KG1 (cell line): ENCODE data around the gene CAPZB.

Experiments
- DNase-seq: peaks from one replicate; lab custom pipeline; 2025; lab: John Stamatoyannopoulos, UW

The CAPZB gene

DNA sequence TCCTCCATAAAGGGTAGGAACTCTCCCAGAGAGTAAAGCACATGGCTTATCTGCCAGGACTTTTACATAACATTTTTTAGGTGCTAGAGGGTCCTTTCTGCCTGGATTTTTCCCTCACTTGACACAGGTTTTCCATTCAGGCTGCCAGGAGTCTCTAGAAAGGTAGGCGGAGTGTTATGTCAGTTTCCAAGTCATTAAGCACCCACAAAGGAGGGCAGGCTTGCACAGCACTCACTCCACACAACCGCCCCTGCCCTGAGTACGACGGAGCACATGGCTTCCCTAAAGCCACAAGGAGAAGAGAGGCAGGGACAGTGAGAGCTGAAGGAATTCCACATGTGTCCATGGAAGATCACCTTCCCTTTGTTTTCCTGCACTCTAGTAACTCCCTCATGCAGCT is 55.7 kb downstream of the CAPZB start:
- no peak for DNase-seq

DNA sequence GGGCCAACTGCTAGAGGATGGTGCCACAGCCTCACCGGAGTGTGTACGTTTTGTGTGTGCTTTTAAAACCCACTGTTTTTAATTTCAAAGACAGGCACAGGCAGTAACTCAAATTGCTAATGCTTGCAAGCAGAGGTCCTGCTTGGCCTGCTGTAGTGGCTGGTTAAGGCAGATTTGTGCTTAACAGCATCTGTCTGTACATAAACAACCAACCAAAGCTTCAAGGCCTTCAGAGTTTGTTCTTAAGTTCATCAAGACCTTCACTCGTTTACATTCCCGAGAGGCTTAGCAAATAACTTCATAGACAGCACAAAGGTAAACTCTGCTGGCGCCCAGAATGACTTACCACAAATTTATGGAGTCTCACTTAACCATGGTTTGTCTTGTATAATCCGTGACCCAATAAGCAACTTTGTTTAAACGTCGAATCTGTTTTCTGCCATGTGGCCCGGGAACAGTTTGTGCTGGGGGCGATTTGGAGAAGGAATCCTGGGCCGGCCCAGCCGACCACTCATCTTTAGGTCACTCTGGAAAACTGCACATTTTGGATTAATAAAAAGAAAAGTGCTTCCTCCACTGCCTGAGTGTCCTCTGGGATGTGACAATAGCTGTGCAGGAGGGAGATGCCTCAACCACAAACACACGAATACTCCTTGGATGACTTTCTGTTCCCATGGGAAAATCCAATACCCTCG is 58.1 kb downstream of the CAPZB start:
- DNase-seq: no peak

DNA sequence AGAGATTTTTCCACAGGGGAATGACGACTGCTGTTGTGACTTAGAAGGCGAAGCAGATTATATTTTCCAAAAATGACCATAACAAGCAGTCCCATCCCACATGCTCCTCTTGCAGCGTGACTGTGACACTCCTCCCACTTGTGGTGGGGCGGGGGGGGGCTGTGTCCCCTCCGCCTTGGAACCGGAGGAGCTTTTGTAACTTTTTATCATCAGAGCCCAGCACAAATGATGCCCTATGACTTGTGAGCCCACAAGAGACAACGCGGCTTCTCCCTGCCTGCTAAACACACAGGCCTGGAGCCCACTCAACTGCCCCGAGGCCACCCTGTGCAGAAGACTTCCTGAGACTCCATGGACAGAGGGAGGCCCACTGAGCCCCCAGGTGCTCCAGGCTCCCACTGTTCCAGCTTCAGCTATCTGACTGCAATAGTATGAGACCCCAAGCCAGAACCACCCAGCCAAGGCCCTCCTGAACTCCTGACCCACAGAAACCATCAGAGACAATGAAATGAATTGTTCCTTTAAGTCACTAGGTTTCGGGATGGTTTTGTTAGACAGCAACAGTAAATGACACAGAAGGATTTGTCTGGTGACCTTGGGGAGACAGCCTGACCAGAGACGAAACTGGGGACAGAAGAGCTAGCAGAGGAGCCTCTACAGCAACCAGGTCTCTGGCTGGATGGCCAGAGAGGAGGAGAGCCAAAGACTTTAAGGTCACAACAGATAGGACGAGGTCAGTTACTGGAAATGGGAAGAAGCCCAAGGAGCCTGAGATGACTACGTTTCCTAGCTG is 58.8 kb downstream of the CAPZB start:
- DNase-seq: no peak

DNA sequence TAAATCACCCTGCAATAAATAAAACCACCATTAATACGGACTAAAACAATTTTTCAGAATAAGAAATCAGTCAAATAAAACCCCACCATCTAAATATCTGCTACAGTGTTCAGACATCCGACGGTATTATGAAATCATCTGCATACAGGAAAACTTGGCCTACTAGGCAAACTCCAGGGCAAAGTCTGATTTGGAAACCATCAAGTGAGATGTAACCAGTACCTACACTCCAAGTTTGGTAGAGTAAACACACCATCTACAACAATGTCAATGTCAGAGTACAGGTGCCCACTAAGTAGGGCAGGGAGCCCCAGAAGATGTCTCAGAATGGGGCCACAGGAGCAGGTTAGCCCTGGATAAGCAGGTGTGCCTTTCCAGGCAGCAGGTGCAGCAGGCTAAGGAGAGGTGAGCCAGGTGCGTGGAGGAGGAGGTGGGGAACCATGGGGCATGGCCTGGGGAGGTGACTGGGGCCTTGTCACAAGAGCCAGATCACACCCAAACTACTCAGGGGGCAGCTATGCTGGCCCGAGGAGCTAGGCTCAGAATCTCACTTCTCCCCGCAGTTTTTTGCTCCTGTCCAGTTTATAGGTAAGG is 59.6 kb downstream of the CAPZB start:
- no peak for DNase-seq

DNA sequence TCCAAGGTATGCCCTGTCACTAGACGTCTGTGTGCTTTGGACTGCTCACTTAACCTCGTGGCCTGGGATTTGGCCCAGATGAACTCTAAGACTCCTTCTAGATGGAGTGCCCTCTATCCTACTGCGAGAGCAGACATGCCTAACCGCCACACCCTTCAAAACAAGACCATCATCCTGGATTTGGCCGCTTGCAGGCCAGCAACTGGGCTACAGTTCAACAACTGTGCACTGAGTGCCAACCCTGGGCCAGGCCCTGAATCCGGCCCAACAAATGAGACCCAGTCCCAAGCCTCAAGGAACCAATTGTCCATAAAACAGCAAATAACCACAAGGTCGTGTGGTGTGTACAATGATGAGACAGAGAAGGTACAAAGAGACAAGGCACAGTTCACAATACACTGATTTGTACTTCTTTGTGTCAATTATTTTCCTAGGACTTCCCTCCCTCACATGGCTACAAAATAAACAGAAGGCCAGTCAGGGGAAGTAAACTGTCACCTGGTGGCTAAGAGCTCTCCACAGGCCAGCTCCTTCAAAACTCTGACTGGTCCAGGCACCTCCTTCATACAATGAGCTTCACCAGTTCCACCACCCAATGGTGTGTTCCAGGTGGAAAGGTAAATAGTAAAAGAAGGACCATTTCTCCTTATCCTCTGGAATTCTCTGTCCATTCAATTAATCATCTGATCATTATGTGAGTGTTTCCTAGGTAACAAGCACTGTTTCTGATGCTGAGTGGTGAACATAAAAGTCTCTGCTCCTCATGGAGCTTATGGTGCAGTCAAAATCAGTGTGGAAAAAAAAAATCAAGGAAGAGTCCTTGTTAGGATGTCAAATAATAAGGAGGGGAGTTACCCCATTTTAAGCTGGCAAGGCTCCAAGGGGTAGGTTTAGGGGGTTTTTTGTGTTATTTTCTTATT is 60.4 kb downstream of the CAPZB start:
- no peak for DNase-seq

DNA sequence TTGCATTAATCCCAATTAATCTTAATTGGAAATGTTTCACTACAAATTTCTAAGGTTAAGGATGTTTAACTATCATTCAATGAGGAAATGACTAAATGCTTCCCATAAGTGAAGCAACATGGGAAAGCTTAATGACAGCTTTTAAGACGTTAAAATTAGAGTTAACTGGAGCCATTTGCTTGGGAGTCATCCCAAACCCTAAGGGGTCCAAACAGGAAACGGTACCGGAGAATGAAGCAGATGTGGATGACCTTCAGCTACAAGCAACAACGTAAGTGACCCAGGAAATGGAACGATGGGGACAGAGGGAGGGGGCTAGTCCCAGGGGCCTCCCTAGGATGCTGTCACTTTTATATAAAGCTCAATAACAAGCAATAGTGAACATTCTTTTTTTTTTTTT is 62.2 kb downstream of the CAPZB start:
- no peak for DNase-seq

DNA sequence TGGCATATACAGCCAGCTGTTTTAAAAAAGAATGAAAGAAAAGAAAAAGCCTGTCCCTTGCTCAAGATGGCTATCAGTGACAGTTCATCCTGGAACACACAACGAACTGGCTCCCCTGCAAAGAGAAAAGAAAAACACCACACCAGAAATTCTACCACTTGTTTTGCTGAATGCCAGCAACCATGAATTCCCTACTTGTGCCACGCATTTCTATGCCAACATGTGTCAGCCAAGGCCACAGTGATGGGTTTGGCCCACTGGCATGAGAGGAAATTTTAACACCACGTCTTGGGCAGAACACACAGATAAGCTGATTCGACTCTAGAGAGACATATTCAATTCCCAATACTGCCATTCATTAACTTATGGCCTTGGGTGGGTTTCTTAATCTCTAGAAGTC is 64.0 kb downstream of the CAPZB start:
- DNase-seq: no peak

DNA sequence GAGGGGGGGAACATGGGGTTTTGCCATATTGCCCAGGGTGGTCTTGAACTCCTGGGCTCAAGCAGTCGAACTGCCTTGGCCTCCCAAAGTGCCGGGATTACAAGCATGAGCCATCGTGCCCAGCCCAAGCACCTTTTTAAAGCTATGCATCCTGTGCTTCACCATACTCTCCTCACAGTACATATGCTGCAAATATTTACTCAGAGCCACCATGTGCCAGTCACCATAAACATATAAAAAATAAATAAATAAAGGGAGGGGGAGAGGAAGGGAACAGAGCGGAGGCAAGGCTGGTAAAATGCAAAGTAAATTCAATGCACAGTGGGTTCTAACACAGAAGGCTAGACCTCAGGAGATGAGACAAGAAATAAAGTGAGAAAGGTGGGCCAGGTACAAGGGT is 64.7 kb downstream of the CAPZB start:
- no peak for DNase-seq

DNA sequence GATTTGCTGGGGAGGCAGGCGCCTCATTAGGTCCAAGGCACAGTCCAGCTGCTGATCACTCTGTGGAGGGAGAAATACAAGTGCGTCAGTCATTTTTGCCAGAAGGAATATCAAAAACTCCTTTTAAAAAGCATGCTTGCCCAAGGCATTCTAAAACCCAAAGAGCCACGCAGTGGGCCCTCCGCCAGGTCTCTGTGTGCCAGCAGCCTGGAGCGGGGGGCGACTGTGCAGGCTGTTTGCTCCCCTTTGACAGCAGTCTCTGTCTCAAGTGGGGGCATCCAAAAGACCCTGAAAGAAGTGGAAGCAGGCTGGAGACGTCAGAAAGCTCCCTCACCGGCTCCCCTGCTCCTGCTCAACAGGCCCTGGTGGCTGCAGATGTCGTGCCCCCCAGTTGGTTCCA is 65.6 kb downstream of the CAPZB start:
- no peak for DNase-seq

DNA sequence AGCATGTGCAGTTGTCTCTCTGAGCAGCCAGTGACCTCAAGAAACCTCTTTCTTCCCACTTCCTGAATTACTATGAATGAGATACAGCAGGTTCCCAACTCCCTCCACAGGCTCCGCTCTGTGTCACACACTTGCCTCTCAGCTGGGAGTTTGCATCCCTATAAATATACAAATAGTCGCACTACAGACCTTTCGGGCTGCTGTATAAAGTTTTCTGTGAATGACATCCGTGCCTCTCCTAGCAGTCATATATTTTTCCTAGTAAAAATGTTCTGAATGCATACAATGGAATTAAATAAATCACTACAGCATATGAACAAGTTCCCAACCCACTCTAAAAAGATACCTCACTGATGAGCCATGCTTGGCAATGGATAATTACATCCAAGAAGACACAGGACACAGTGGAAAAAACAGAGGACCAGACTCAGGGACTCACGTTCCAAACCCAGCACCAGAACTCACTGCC is 66.8 kb downstream of the CAPZB start:
- DNase-seq: no peak

DNA sequence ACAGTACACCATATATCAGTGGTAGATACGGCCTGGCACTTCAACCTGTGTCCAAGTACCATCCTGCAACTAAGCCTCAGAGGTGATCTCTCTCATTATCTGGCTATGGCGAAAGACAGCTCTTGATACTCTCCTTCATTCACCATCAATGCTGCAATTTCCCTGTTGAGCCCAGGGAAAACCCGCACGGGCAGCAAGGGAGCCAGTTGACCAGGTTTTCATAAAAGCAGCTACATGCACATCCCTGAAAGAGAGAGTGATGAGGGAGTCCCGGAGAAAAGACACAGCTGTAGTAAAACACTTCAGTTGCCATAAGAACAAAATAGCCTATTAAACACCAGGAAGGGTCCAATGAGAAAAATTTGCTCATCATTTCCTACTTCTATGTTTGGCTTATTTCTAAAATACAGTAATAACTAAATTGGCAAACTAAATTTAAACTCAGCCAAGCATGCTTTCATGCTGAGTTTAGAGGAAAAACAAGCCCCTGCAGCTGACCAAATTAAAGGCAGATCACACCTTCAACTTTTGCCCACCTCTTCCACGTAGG is 68.3 kb downstream of the CAPZB start:
- no peak for DNase-seq

DNA sequence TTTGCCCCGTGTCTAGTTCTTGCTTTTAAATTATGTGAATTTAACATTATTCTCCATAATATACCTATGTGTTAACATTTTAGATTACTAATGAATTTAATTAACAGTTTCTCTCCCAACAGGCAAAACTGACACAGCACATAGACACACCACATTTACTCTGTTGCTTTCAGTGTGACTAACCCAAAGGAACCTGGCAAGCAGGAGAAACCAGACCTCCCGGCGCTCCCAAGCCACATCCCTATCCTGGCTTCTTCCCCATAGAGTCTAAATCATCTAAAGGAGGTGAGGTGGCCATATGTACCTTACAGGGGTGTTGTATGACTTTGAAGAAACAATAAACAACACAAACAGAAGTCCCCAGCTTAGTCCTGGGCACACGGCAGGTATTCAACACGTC is 69.2 kb downstream of the CAPZB start:
- DNase-seq: no peak

DNA sequence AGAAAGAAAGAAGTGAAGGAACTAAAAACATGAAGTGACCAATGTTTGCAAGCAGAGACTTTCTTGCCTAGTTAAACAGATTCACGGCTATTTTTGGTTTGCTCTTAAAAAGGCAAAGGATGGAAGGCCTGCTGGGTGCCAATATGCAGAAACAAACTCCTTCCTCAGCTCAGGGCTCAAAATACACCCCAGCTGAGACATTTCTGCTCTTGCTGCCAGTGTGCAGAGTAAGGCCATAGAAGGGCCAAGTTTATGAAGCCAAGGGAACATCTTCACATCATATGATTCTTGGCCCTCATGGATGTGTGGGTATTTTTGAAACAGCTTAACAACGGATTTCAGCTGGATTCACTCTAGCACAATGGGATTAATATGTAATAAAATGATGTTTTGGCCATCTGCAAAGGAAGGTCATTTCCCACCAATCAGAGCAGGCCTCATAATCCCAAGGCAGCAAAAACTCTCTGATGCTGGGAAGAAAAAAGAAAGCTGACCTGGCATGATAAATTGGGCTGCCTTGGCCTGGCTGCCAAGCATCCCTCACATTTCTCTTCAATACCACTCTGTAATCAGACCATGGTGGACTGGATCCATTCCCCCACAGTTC is 70.7 kb downstream of the CAPZB start:
- no peak for DNase-seq

DNA sequence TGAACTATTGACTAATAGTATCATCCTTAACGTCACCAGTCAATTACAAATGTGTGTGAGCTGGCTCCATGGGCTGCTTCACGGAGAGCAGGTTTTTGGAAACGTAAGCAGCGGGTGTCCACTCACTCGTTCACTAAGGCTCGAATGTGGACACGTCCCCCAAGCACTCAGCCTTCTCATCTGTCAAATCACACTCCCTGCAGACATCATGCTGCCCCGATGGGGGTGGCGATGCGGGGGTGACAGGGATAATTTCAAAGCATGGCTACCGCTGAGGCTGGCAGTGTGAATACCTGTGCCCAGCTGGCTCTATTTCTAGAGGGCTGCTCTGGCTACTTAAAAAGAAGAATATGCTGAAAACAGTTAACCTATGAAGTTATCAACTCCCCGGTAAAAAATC is 71.3 kb downstream of the CAPZB start:
- no peak for DNase-seq

DNA sequence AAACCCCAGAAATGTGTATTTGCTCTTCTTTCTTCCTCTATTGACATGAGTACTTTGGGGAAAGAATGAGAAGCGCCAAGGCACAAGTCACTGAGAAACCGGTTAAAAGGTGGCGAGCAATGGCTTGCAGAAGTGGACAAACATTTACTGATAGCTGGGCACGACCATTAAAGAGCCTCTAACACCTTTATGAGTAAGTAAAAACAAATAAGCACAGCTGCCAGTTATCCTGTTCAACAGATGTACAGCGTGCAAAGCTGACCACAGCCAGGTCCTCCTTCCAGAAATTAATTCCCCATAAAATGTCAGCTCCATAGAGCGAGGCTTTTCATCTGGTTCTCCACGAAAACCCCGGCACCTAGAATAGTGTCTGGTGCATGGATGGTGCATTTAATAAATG is 72.7 kb downstream of the CAPZB start:
- DNase-seq: no peak

DNA sequence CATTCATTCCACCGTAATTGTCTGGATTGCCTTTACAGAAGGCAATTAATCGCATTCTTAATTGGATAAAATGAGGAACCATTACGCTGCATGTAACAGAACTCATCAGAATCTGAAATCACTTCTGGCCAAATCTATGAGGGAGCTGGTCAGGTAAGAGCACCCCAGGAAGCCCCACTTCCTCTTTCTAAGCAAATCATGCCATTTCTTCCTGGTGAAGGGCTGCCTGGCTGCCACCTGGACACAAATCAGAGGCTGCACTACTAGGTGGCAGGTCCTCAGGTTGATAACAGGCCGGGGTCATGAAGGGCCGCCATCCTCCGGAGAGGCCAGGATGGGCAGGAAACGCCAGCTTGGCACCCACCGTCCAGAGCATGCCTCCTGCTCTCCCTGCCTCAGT is 73.7 kb downstream of the CAPZB start:
- no peak for DNase-seq

DNA sequence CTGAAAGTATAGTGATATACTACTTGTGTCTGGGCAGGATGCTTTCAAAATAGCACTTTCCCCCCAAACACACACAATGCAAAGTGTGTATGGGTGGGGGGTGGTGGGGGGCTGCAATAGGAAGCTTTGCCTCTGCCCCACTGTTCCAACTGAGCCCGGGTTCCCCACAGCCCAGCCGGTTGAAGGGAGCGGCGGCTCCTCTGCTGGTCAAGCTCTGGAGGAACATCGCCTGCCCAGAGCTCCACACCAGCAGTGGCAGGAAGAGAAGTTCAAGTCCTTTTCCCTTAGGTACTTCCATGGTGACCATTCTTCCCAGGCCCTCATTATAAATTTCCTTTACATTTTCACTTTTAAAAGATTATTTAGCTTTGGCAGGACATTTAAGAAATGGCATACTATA is 74.9 kb downstream of the CAPZB start:
- no peak for DNase-seq

DNA sequence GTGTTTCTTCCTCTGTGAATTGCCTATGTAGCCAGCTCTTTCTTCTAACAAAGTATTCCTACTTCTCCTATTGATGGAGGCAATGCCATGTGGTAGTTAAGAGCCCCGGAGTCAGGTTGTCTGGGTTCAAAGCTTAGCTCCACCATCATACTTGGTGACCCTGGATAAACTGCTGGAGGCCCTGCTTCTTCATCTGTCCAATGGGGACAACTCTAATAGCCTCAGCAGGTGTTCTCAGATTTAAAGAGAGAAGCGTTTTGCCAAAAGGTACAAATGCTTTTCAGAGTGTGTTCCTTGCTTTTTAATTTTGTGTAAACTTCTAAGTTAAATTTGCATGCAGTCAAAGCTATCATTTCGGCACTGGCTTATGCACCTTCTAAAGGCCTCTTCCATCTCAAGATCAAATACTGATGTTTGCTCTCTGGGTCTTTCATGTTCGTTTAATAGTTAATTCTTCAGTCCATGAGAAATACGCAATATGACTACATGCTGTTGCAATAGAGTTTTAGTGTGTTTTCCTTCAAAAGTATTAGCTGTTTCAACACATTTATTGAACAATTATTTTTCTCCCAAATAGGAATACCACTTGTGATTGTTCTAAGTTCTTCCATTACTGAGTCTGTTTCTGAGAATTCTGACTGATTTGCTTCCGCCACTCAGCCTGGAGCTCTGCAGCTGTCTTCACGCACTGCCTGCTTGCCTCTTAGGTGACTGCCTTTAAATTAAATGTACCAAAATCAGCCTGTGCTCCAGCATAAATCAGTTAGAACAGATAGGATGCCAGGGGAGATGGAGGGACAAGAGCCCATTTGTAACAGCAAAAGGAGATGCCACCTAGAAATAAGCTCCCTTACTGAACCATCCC is 75.6 kb downstream of the CAPZB start:
- DNase-seq: no peak

DNA sequence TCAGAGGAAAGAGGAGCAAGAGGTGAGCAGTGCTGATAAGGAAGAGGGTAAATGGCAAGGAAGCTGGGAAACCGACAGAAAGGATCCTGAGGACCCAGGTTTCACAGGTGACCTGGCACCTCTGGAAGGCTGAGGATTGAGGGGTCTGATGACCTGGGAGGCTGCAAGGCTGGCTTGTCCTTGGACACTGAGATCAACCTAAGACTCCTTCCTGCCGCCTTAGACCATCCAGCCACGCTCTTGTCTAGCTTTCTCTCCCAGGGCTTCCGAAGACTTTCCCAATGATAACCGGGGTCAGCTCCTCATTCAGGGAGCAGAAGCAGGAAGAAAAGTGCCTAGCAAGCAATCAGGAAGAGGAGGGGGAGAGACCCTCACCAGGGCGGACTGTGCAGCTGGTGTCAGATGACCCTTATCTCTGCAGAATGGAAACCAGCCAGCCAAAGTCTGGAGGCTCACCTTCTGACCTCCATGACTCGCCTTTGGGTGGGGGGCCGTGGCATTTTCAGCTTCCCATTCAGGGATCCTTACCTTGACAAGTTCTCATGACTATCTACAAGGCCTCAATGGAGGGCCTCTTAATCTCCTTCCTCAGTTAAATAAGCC is 77.7 kb downstream of the CAPZB start:
- no peak for DNase-seq

DNA sequence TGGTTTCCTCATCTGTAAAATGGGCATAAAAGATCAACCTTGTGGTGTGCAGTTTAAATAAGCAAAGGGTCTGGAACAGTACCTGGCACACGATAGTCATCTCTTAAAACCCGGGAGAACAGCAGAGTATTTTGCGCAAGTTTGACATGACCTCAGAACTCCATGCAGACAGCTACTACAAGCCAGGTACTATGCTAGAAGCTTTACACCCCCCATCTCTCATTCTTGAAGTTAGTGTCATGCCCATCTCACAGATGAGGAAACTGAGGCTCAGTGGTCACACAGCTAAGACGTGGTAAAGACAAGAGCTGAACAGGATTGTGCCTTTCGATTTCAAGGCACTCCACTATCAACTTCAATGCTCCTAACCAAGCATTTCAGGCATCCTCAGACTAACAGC is 78.7 kb downstream of the CAPZB start:
- DNase-seq: no peak
